T-helper 17 cell (primary cell): ENCODE results near the gene SYT9. TPM values are rescaled to one million over a fixed set of nuclear protein-coding genes. Genes with fewer than 3 reads are reported as not detected.

Experiments used
- ATAC-seq: fragments of 150-1000 bp; cut with Tn5 transposase; 2 replicates; pipeline ENCODE4 v1.10.0; 2021; ENCODE audit warnings: mild to moderate bottlenecking, moderate library complexity
- DNase-seq, 3 donors: peaks; one replicate each; pipeline versions ENCODE4 v3.0.0 to v3.0.0-alpha.2; 2020 to 2021
- H3K9me3 ChIP-seq: one replicate; pipeline ENCODE4 v1.7.0; 2013; ENCODE audit warnings: low read length, mild to moderate bottlenecking; ENCODE audit not compliant: control insufficient read depth, poor library complexity, severe bottlenecking
- H3K27ac Mint-ChIP-seq: one replicate; pipeline ENCODE4 v1.8.0; 2022; ENCODE audit warnings: mild to moderate bottlenecking, moderate library complexity, mixed read lengths
- H3K27me3 Mint-ChIP-seq: one replicate; pipeline ENCODE4 v1.8.0; 2022; ENCODE audit warnings: mixed read lengths
- H3K36me3 Mint-ChIP-seq: one replicate; pipeline ENCODE4 v1.8.0; 2022; ENCODE audit warnings: low read depth, mixed read lengths
- H3K4me1 Mint-ChIP-seq: one replicate; pipeline ENCODE4 v1.8.0; 2022; ENCODE audit warnings: mild to moderate bottlenecking, mixed read lengths
- H3K4me3 Mint-ChIP-seq: one replicate; pipeline ENCODE4 v1.8.0; 2022; ENCODE audit warnings: mild to moderate bottlenecking, moderate library complexity, mixed read lengths
- total RNA-seq, 4 donors: library from RNA in 2 of 4; stranded (reverse) in 2 of 4; gene quantifications; one replicate each; pipeline ENCODE4 v1.2.3 and lab custom pipeline; 2022 to 2026

The SYT9 gene
- total RNA-seq, 2 donors from 2014 or later, result not detected

- peaks cover 7% of the 10 kb centered on the region for H3K27me3 Mint-ChIP-seq
- no peak for DNase-seq
Measured at GRCh38 chr11:7427733-7428132, 176.0 kb downstream of the SYT9 start.

GRCh38 chr11:7428196-7428595 is 176.5 kb downstream of the SYT9 start:
- no peaks in the 10 kb centered on the region for H3K36me3 Mint-ChIP-seq
- H3K27ac Mint-ChIP-seq, result no peak overlapping the region
- H3K9me3 ChIP-seq, result no peaks in the 10 kb centered on the region
- peaks cover 7% of the 10 kb centered on the region for H3K27me3 Mint-ChIP-seq
- no peak for DNase-seq
- no peak for ATAC-seq
- no peak overlapping the region for H3K4me3 Mint-ChIP-seq
- H3K4me1 Mint-ChIP-seq, result peaks cover 4% of the 10 kb centered on the region

More at GRCh38 chr11:7427733-7428132, 176.0 kb downstream of the SYT9 start:
- Mint-ChIP-seq H3K27ac (no peak overlapping the region), H3K4me1 (peaks cover 8% of the 10 kb centered on the region), H3K36me3 (no peaks in the 10 kb centered on the region), H3K4me3 (no peak overlapping the region)
- ATAC-seq, result no peak
- H3K9me3 ChIP-seq, result no peaks in the 10 kb centered on the region

- Mint-ChIP-seq H3K36me3 (no peaks in the 10 kb centered on the region), H3K27ac (no peak overlapping the region), H3K27me3 (peaks cover 7% of the 10 kb centered on the region), H3K4me3 (no peak overlapping the region), H3K4me1 (no peaks in the 10 kb centered on the region)
- DNase-seq, result no peak
- no peak for ATAC-seq
- H3K9me3 ChIP-seq, result no peaks in the 10 kb centered on the region
Measured at GRCh38 chr11:7430496-7430895, 178.8 kb downstream of the SYT9 start.

GRCh38 chr11:7435176-7435575 is 183.5 kb downstream of the SYT9 start:
- ATAC-seq (no peak), DNase-seq (no peak)
- Mint-ChIP-seq H3K36me3 (peaks cover 3% of the 10 kb centered on the region), H3K27ac (peak overlapping the region; percentile 82), H3K4me1 (peaks cover 29% of the 10 kb centered on the region), H3K27me3 (no peaks in the 10 kb centered on the region), H3K4me3 (no peak overlapping the region)
- no peaks in the 10 kb centered on the region for H3K9me3 ChIP-seq

DNA sequence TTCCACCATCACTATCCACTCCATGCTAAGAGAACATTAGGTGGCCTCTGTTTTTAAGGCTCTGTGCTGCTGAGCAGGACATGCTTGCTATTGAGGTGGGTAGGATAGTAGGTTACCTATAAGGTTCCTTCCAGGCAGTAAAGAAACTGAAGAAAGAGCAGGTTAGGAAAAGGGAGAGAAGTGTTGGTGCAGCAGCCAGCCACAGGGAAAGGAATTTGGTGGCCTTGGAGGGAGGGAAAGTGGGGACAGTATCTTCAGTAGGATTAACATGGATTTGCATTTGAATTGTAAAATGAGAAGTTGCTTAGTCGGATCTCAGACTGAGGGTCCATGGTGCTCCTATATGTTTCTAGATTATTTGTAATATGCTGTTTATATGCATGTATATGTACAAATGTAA is 184.4 kb downstream of the SYT9 start:
- DNase-seq (no peak), ATAC-seq (no peak)
- peak overlapping the region; percentile 82 for H3K27ac Mint-ChIP-seq
- H3K4me1 Mint-ChIP-seq, result peaks cover 29% of the 10 kb centered on the region
- no peaks in the 10 kb centered on the region for H3K27me3 Mint-ChIP-seq
- no peaks in the 10 kb centered on the region for H3K9me3 ChIP-seq
- peaks cover 3% of the 10 kb centered on the region for H3K36me3 Mint-ChIP-seq
- H3K4me3 Mint-ChIP-seq, result peak overlapping the region; percentile 47

GRCh38 chr11:7436657-7437056 is 185.0 kb downstream of the SYT9 start:
- H3K27ac Mint-ChIP-seq, result peak overlapping the region; percentile 82
- DNase-seq, result no peak
- peak overlapping the region; percentile 47 for H3K4me3 Mint-ChIP-seq
- no peaks in the 10 kb centered on the region for H3K9me3 ChIP-seq
- ATAC-seq, result peak; percentile 77
- H3K27me3 Mint-ChIP-seq, result no peaks in the 10 kb centered on the region
- H3K4me1 Mint-ChIP-seq, result peaks cover 29% of the 10 kb centered on the region
- peaks cover 3% of the 10 kb centered on the region for H3K36me3 Mint-ChIP-seq

DNA sequence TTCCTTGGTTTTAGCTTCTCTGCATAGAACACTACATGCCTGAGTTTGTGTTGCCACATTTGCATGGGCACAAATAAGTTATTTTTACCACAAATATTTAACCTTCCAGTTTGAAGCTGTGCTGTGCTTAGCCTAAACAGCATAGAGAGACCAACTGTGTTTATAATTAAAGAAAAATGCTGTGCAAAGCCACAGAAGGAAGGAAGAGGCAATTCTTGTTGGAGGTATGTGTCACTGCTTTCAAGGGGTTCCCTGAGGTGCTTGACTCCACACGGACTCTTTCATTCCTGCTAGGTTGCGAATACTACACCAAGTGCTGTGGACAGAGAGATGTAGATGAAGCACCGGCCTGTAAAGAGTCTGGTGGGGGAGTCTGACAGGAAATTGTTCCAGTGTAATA is 186.0 kb downstream of the SYT9 start:
- ATAC-seq (no peak), DNase-seq (no peak)
- Mint-ChIP-seq H3K36me3 (peaks cover 3% of the 10 kb centered on the region), H3K4me1 (peaks cover 29% of the 10 kb centered on the region), H3K27ac (peak overlapping the region; percentile 82), H3K4me3 (no peak overlapping the region), H3K27me3 (no peaks in the 10 kb centered on the region)
- H3K9me3 ChIP-seq, result no peaks in the 10 kb centered on the region

DNA sequence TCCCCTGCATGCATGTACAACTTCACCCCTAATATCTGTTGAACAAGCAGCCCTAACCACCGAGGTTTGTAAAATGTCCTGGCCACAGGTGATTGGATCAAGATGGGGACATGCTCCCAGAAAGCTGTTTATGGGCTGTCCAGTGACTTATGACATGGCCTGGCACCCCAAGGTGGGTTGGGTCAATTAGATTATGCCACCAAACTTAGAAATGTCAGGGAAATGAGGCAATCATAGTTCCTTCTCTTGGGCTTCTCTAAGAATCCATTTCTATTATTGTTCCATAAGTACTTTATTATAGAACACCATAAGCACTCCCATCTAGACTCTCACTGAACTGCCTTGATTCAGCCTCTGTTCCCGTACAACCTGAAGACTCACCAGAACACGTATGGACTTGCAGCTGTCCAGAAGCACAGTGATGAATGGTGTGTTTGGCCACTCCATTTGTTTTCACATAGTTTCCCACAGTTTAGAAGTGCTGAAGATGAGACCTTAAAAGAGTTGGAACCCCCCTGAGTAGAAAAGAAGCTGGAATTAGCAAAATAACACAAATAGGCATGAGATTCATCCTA is 188.1 kb downstream of the SYT9 start:
- H3K36me3 Mint-ChIP-seq, result peaks cover 3% of the 10 kb centered on the region
- no peak for DNase-seq
- no peak overlapping the region for H3K4me3 Mint-ChIP-seq
- H3K4me1 Mint-ChIP-seq, result peaks cover 29% of the 10 kb centered on the region
- no peaks in the 10 kb centered on the region for H3K27me3 Mint-ChIP-seq
- H3K9me3 ChIP-seq, result no peaks in the 10 kb centered on the region
- no peak for ATAC-seq
- H3K27ac Mint-ChIP-seq, result no peak overlapping the region

DNA sequence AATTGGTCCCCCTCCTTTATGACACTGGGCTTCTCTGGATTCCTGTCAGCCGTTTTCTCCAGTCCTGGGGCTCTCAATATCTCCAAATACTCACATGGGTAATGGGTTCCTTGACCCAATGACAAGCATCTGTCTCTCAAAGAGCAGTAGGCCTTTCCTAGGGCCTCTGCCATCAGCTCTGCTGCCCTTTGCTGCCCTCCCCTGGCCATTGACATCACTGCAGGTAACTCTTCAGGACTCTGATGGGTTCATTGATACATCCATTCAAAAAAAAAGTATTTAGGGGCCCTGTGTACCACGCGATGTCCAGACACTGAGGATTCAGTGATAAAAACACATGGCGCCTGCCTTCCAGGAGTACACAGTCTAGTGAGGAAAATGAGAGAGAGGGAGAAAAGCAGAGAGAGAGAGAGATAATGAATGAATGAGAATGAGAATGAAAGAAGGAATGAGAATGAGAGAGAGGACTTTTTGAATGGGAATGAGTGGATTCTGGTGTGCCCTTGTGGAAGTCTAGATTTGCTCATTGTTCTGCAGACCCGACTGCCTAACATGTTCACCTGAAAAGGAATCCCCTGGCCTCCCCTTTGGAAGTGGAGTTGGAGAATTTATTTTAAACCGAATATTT is 191.0 kb downstream of the SYT9 start:
- H3K9me3 ChIP-seq, result no peaks in the 10 kb centered on the region
- peaks cover 11% of the 10 kb centered on the region for H3K4me1 Mint-ChIP-seq
- no peak overlapping the region for H3K4me3 Mint-ChIP-seq
- DNase-seq (peak; percentile 40 to 70 (median 46)), ATAC-seq (peak; percentile 89)
- peaks cover 3% of the 10 kb centered on the region for H3K36me3 Mint-ChIP-seq
- H3K27ac Mint-ChIP-seq, result no peak overlapping the region
- H3K27me3 Mint-ChIP-seq, result peaks cover 14% of the 10 kb centered on the region

DNA sequence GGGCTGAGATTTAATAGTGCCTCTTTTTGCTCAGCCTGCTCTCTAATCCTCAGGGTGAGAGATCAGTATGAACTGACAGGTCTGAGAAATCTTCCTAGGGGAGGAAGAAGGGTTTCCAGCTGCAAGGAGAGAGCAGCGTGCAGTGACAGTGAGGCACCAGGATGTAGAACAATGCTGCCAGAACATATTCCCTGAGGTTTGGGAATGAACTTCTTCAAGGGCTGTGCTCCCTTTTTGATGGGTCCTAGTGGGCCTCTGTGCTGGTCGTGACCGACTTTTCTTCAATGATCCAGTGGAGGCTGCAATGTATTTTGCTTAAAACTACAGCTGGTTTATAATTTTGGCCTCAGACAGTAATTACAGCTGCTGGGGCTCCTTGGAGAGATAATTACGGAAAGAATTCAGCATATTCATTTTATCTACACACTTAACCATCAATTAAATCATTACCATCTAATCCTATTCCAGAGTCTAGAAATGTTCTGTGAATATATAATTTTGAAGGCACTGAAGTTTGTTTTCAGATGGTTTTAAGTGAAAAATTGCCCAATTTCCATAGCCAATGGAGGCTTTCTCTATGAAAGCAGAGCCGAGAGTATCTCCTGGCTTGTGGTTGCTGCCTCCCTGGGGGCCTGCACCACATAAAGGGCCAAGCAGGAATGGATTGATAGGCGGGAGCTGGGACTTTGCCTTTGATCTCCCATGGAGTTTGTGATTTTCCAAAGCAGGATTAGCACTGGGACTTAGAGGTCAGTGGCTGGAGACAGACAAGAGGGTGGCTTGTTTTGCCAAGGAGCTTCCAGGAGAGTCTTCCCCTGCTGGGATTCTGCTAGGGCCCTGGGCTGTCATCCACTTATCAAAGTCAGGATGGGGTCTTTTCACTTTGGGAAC is 192.6 kb downstream of the SYT9 start:
- peaks cover under 1% of the 10 kb centered on the region for H3K4me1 Mint-ChIP-seq

GRCh38 chr11:7445564-7445963 is 193.9 kb downstream of the SYT9 start:
- Mint-ChIP-seq H3K27ac (no peak overlapping the region), H3K4me1 (peaks cover 2% of the 10 kb centered on the region), H3K36me3 (peaks cover 3% of the 10 kb centered on the region), H3K4me3 (no peak overlapping the region), H3K27me3 (peaks cover 14% of the 10 kb centered on the region)
- DNase-seq, result no peak
- H3K9me3 ChIP-seq, result no peaks in the 10 kb centered on the region
- no peak for ATAC-seq

More for the DNA sequence above, 192.6 kb downstream of the SYT9 start:
- H3K27ac Mint-ChIP-seq, result no peak overlapping the region
- H3K27me3 Mint-ChIP-seq, result peaks cover 14% of the 10 kb centered on the region
- H3K4me3 Mint-ChIP-seq, result no peak overlapping the region
- H3K36me3 Mint-ChIP-seq, result peaks cover 3% of the 10 kb centered on the region
- no peaks in the 10 kb centered on the region for H3K9me3 ChIP-seq
- DNase-seq, result no peak
- no peak for ATAC-seq

DNA sequence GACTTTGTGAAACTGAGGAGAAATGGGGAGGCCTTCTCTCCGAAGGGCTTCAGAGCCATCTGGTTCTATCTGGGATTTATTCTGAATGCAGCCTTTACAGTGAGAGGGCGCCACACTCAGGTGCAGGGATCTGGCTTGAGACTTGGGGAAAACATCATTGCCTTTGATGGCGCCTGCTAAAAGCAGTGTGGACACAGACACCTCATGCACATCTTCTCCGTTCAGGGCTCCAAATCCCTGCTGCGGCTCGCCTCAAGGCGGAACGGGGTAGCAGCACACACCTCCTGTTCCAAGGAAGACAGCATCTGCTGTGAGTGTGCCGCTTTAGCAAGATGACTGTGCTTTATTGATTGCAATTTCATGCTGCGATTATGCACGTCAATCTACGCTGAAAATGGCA is 196.5 kb downstream of the SYT9 start:
- Mint-ChIP-seq H3K27ac (no peak overlapping the region), H3K4me3 (no peak overlapping the region), H3K36me3 (peaks cover 3% of the 10 kb centered on the region), H3K27me3 (peaks cover 14% of the 10 kb centered on the region), H3K4me1 (peaks cover 2% of the 10 kb centered on the region)
- ATAC-seq (no peak), DNase-seq (no peak)
- no peaks in the 10 kb centered on the region for H3K9me3 ChIP-seq

DNA sequence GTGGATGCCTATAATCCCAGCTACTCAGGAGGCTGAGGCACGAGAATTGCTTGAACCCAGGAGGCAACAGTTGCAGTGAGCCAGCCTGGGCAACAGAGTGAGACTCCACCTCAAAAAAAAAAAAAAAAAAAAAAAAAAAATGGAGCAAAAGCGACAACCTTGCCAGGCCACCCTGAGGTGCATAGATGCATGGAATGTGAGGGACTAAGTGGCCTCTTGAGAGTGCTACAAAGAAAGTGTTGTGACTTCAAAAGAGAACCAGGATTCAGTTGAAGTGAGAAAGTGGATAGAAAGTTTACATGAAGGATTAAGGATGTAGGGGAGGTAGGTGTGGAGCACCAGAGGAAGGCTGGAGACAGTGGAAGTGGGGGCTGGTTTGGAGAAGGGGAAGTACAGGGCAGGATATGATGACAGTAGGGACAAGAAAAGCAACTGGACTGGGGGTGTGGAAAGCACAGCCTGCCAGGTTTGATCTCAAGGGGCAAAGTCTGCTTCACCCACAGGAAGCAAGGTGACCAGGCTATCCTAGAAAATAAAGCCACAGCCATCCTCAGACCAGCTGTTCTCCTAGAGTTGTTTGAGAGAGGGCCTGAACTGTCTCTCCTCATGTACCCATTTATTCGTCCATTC is 197.6 kb downstream of the SYT9 start:
- peaks cover 14% of the 10 kb centered on the region for H3K27me3 Mint-ChIP-seq
- H3K4me3 Mint-ChIP-seq, result no peak overlapping the region
- no peak overlapping the region for H3K27ac Mint-ChIP-seq
- no peaks in the 10 kb centered on the region for H3K9me3 ChIP-seq
- ATAC-seq (no peak), DNase-seq (no peak)
- peaks cover 2% of the 10 kb centered on the region for H3K4me1 Mint-ChIP-seq
- H3K36me3 Mint-ChIP-seq, result peaks cover 3% of the 10 kb centered on the region
